HCT116 (cell line): ENCODE data around the gene FMN1. TPM values are rescaled to one million over a fixed set of nuclear protein-coding genes. Genes with fewer than 3 reads are reported as not detected.

Experiments used
- ATAC-seq: fragments of 200-7000 bp; cut with Tn5 transposase; 2 replicates; pipeline ENCODE4 v1.9.1; 2020; ENCODE audit warnings: mild to moderate bottlenecking, moderate library complexity
- BruUV-seq: library from RNA; stranded (reverse); fragments of 400-500 nt; replicated peaks from 2 replicates; lab custom pipeline; 2021; lab: Mats Ljungman, UMichigan
- CTCF ChIA-PET: fragments of 300-600 bp; sonication (Branson Sonifier 250); formaldehyde crosslinking; loops from one replicate; lab custom pipeline; 2021; ENCODE audit warnings: antibody characterized with exemption; lab: Charles Lee
- POLR2A ChIA-PET: fragments of 300-600, 350-600 bp; sonication (Branson Sonifier 250); formaldehyde crosslinking; loops from one replicate; lab custom pipeline; 2021; ENCODE audit warnings: antibody characterized with exemption; lab: Charles Lee
- RAD21 ChIA-PET, 2 experiments: fragments of 300-600 bp; sonication (Branson Sonifier 250); formaldehyde crosslinking; loops; one replicate each; lab custom pipeline; 2023; ENCODE audit warnings: low total read pairs in 2 of 2; ENCODE audit not compliant: uncharacterized antibody in 2 of 2, unreplicated experiment in 2 of 2, low non-redundant PET in 1 of 2; lab: Charles Lee
- DNase-seq: peaks from one replicate; pipeline ENCODE4 v3.0.0-alpha.2; 2010; ENCODE audit warnings: low read depth, low spot score
- H2AFZ ChIP-seq: fragments of 200-600 bp; shearing (Covaris generic), sonication (generic); 2 replicates; pipeline ENCODE4 v1.6.1; 2017; ENCODE audit warnings: low read depth, mixed run types, mixed read lengths, antibody characterized with exemption, low read length; ENCODE audit not compliant: poor library complexity, severe bottlenecking
- H3K27ac ChIP-seq: 2 replicates; pipeline ENCODE4 v1.5.1; 2012; ENCODE audit warnings: low read depth, low read length
- H3K27me3 ChIP-seq: fragments of 200-600 bp; sonication (generic); 2 replicates; pipeline ENCODE4 v1.6.1; 2016; ENCODE audit warnings: mixed run types, low read length, mixed read lengths; ENCODE audit not compliant: insufficient read depth
- H3K36me3 ChIP-seq, 2 experiments: fragments of 200-500 bp in 1 of 2; fragments of 200-600 bp in 1 of 2; sonication (Bioruptor generic) in 1 of 2; sonication (generic) in 1 of 2; 2 replicates each; pipeline versions ENCODE4 v1.5.1 to v1.6.1; 2014 to 2016; ENCODE audit warnings: low read length in 2 of 2, inconsistent platforms in 1 of 2, mixed read lengths in 1 of 2, mixed run types in 1 of 2; ENCODE audit not compliant: insufficient read depth in 2 of 2, control insufficient read depth in 1 of 2
- H3K4me1 ChIP-seq, 2 experiments: fragments of 200-600 bp in 1 of 2; sonication (generic) in 1 of 2; 2 replicates each; pipeline versions ENCODE4 v1.5.1 to v1.6.1; 2012 to 2017; ENCODE audit warnings: low read length in 2 of 2, inconsistent platforms in 1 of 2, mild to moderate bottlenecking in 1 of 2, mixed read lengths in 1 of 2, mixed run types in 1 of 2, moderate library complexity in 1 of 2; ENCODE audit not compliant: insufficient read depth in 2 of 2, control insufficient read depth in 1 of 2
- H3K4me2 ChIP-seq: fragments of 200-600 bp; sonication (generic); 2 replicates; pipeline ENCODE4 v1.6.1; 2017; ENCODE audit warnings: mixed run types, low read length, mixed read lengths
- H3K4me3 ChIP-seq, 2 experiments: fragments of 200-600 bp in 1 of 2; sonication (generic) in 1 of 2; replicated peaks in 1 of 2; 2 replicates each; pipeline ENCODE4 v1.5.1; 2011 to 2016; ENCODE audit warnings: low read length in 2 of 2, control low read depth in 1 of 2, low read depth in 1 of 2, mild to moderate bottlenecking in 1 of 2, mixed read lengths in 1 of 2, mixed run types in 1 of 2
- H3K79me2 ChIP-seq: fragments of 200-600 bp; sonication (generic); 2 replicates; pipeline ENCODE4 v1.6.1; 2017; ENCODE audit warnings: mild to moderate bottlenecking, mixed run types, low read length, moderate library complexity, mixed read lengths; ENCODE audit not compliant: insufficient read depth
- H3K9ac ChIP-seq: fragments of 200-600 bp; sonication (generic); 2 replicates; pipeline ENCODE4 v1.6.1; 2016; ENCODE audit warnings: low read length, mixed read lengths
- H3K9me2 ChIP-seq: fragments of 200-600 bp; sonication (generic), shearing (Covaris generic); 2 replicates; pipeline ENCODE4 v1.6.1; 2017; ENCODE audit warnings: mixed run types, mild to moderate bottlenecking, moderate library complexity; ENCODE audit not compliant: insufficient read depth
- H3K9me3 ChIP-seq, 2 experiments: fragments of 200-500 bp in 1 of 2; fragments of 200-600 bp in 1 of 2; sonication (Bioruptor generic) in 1 of 2; sonication (generic) in 1 of 2; 2 replicates each; pipeline ENCODE4 v1.6.1; 2014 to 2017; ENCODE audit warnings: low read length in 2 of 2, mixed read lengths in 2 of 2, inconsistent platforms in 1 of 2, low read depth in 1 of 2, mild to moderate bottlenecking in 1 of 2, mixed run types in 1 of 2, moderate library complexity in 1 of 2; ENCODE audit not compliant: control insufficient read depth in 1 of 2, insufficient read depth in 1 of 2
- H4K20me1 ChIP-seq: fragments of 200-600 bp; sonication (generic), shearing (Covaris generic); 2 replicates; pipeline ENCODE4 v1.6.1; 2017; ENCODE audit warnings: mixed run types, mild to moderate bottlenecking, moderate library complexity; ENCODE audit not compliant: insufficient read depth
- CTCF ChIP-seq, 3 experiments: fragments of 200-600 bp in 1 of 3; sonication (generic) in 1 of 3; IDR thresholded peaks in 2 of 3; conservative IDR thresholded peaks in 1 of 3; 2 replicates each; pipeline ENCODE4 v1.5.1; 2012 to 2017; ENCODE audit warnings: low read depth in 2 of 3, low read length in 2 of 3, antibody characterized with exemption in 1 of 3, borderline replicate concordance in 1 of 3, control low read depth in 1 of 3, mild to moderate bottlenecking in 1 of 3, mixed read lengths in 1 of 3, mixed run types in 1 of 3, moderate library complexity in 1 of 3; ENCODE audit not compliant: insufficient read depth in 1 of 3
- RAD21 ChIP-seq: IDR thresholded peaks from 2 replicates; pipeline ENCODE4 v1.6.1; 2012; ENCODE audit warnings: low read depth, mild to moderate bottlenecking
- intact Hi-C: fragments of 100-400 bp; cut with micrococcal nuclease; formaldehyde crosslinking; loops from 2 replicates; pipeline ENCODE4 v1.10.0; 2022
- total RNA-seq: library from RNA; stranded (reverse); gene quantifications from one replicate; pipeline ENCODE4 v1.2.1, GENCODE V29; 2021; ENCODE audit not compliant: unreplicated experiment
- TF ChIP-seq, protein P1 (sequence below): IDR thresholded peaks from 2 replicates; pipeline ENCODE4 v1.6.1; 2011; ENCODE audit warnings: mild to moderate bottlenecking, low read length, moderate library complexity; ENCODE audit not compliant: insufficient replicate concordance; ENCODE audit errors: extremely low read depth

Gene FMN1
- total RNA-seq, 1 experiment from 2014 or later: 0.39 TPM

DNA sequence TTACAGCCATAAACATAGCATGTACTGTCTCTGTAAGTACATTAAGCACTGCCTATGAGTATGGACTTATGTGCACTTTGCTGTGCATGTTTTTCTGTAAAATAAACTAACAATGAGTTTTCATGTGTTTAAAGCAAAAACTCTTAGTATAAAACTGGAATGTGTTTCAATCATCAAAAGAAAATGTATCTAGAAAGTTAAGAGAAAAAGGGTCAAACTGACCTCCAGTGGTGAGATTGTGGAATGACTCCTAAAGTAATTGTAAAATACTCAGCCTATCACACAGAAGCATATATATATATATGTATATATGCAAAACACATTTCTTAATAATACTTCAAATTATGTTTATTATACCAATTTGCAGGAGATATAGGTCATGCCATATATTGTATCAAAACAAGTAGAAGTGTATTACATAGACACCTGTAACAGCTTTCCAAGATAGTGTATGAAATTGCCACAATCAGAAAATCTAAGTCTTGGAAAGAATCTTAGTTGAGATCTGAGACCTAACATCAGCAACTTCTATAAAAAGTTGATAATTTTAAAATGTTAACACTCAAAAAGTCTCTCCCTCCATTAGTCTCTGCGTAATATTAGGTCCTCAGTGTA lies 199.6 kb downstream of the FMN1 start:
- H3K9me3 ChIP-seq: no peaks in the 10 kb centered on the region
- ChIA-PET POLR2A (no interaction called here), RAD21 (no interaction called here), CTCF (interaction anchor here (0.8 to 3.0 kb wide), 4 partner anchors 150 to 346 kb away, joined by 3 to 47 read pairs (median 6); no protein-coding TSS in a partner anchor)
- intact Hi-C loops: loop anchor here (2.0 to 5.0 kb wide), 2 partner anchors 328 to 344 kb away; no protein-coding TSS in a partner anchor
- DNase-seq (peak; percentile 21), ATAC-seq (peak; percentile 69)
- BruUV-seq: no TSS peak
- H3K36me3 ChIP-seq: no peaks in the 10 kb centered on the region
- H3K9me2 ChIP-seq: no peaks in the 10 kb centered on the region
- no peaks in the 10 kb centered on the region for H4K20me1 ChIP-seq
- H3K4me2 ChIP-seq: no peak overlapping the region
- no peaks in the 10 kb centered on the region for H3K27me3 ChIP-seq
- H3K4me1 ChIP-seq: no peaks in the 10 kb centered on the region
- peak overlapping the region; percentile 26 for H2AFZ ChIP-seq
- no peaks in the 10 kb centered on the region for H3K79me2 ChIP-seq
- no peak overlapping the region for H3K4me3 ChIP-seq
- H3K27ac ChIP-seq: no peak overlapping the region
- peak; percentile 27 to 59 (median 40); a peak in 5 of 6 replicates for TF ChIP-seq CTCF (IDR thresholded peaks at IDR 0.05 in 2 of 3, conservative IDR thresholded peaks at IDR 0.05 in 1 of 3; ENCODE audit: borderline replicate concordance in 1 of 3, insufficient read depth in 1 of 3, low read depth in 2 of 3, low read length in 2 of 3)
- peak; percentile 55 for TF ChIP-seq RAD21
- TF ChIP-seq, protein P1, sequence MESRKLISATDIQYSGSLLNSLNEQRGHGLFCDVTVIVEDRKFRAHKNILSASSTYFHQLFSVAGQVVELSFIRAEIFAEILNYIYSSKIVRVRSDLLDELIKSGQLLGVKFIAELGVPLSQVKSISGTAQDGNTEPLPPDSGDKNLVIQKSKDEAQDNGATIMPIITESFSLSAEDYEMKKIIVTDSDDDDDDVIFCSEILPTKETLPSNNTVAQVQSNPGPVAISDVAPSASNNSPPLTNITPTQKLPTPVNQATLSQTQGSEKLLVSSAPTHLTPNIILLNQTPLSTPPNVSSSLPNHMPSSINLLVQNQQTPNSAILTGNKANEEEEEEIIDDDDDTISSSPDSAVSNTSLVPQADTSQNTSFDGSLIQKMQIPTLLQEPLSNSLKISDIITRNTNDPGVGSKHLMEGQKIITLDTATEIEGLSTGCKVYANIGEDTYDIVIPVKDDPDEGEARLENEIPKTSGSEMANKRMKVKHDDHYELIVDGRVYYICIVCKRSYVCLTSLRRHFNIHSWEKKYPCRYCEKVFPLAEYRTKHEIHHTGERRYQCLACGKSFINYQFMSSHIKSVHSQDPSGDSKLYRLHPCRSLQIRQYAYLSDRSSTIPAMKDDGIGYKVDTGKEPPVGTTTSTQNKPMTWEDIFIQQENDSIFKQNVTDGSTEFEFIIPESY: no peak
- TF ChIP-seq, all 23 proteins: peak for 2
- no peak overlapping the region for H3K9ac ChIP-seq
